GM23338 (cell line): ENCODE measurements around the gene GTF3C5. TPM values are rescaled to one million over a fixed set of nuclear protein-coding genes. Genes with fewer than 3 reads are reported as not detected.

Source experiments
- ATAC-seq: fragments of 200-7000 bp; cut with Tn5 transposase; 3 replicates; pipeline ENCODE4 v1.9.1; 2020
- DNase-seq: peaks from one replicate; pipeline ENCODE4 v3.0.0-alpha.2; 2015; ENCODE audit warnings: low spot score
- H2AFZ ChIP-seq: fragments of 200-600 bp; sonication (generic); 2 replicates; pipeline ENCODE4 v1.8.0; 2016; ENCODE audit warnings: antibody characterized with exemption, mild to moderate bottlenecking, moderate library complexity
- H3F3A ChIP-seq: fragments of 200-600 bp; sonication (generic); replicated peaks from 2 replicates; pipeline ENCODE4 v1.8.0; 2017; ENCODE audit warnings: antibody characterized with exemption, mixed run types, low read depth
- H3K27ac ChIP-seq: fragments of 200-600 bp; sonication (generic); 2 replicates; pipeline ENCODE4 v1.6.1; 2016; ENCODE audit warnings: low read depth
- H3K27me3 ChIP-seq: fragments of 200-600 bp; sonication (generic); 2 replicates; pipeline ENCODE4 v1.8.0; 2016; ENCODE audit warnings: mild to moderate bottlenecking, mixed run types, moderate library complexity; ENCODE audit not compliant: insufficient read depth
- H3K36me3 ChIP-seq: fragments of 200-600 bp; sonication (generic); 2 replicates; pipeline ENCODE4 v1.8.0; 2016; ENCODE audit warnings: mild to moderate bottlenecking; ENCODE audit not compliant: insufficient read depth
- H3K4me1 ChIP-seq: fragments of 200-600 bp; sonication (generic); 2 replicates; pipeline ENCODE4 v1.8.0; 2016; ENCODE audit warnings: mild to moderate bottlenecking, moderate library complexity; ENCODE audit not compliant: insufficient read depth
- H3K4me2 ChIP-seq: fragments of 200-600 bp; sonication (generic); 2 replicates; pipeline ENCODE4 v1.7.1; 2017; ENCODE audit warnings: mixed run types
- H3K4me3 ChIP-seq: fragments of 200-600 bp; sonication (generic); 2 replicates; pipeline ENCODE4 v1.6.1; 2016; ENCODE audit warnings: mixed run types
- H3K79me2 ChIP-seq: fragments of 200-600 bp; sonication (generic); replicated peaks from 2 replicates; pipeline ENCODE4 v1.8.0; 2017; ENCODE audit warnings: mild to moderate bottlenecking; ENCODE audit not compliant: insufficient read depth
- H3K9me2 ChIP-seq: fragments of 200-600 bp; sonication (generic); 2 replicates; pipeline ENCODE4 v1.8.0; 2017; ENCODE audit not compliant: insufficient read depth
- H4K20me1 ChIP-seq: fragments of 200-600 bp; sonication (generic); replicated peaks from 2 replicates; pipeline ENCODE4 v1.8.0; 2017; ENCODE audit warnings: mild to moderate bottlenecking; ENCODE audit not compliant: insufficient read depth
- H3K27ac Mint-ChIP-seq: 2 replicates; pipeline ENCODE4 v1.8.0; 2020; ENCODE audit warnings: inconsistent platforms, mild to moderate bottlenecking, moderate library complexity, mixed read lengths
- H3K27me3 Mint-ChIP-seq: 3 replicates; pipeline ENCODE4 v1.8.0; 2022; ENCODE audit warnings: low read depth, mild to moderate bottlenecking, moderate library complexity, mixed read lengths, inconsistent platforms; ENCODE audit not compliant: insufficient read depth, poor library complexity
- H3K36me3 Mint-ChIP-seq: 3 replicates; pipeline ENCODE4 v1.8.0; 2021; ENCODE audit warnings: low read depth, mild to moderate bottlenecking, inconsistent platforms, moderate library complexity, mixed read lengths
- H3K4me1 Mint-ChIP-seq: 3 replicates; pipeline ENCODE4 v1.8.0; 2020; ENCODE audit warnings: mild to moderate bottlenecking, inconsistent platforms, mixed read lengths
- H3K4me3 Mint-ChIP-seq: 3 replicates; pipeline ENCODE4 v1.8.0; 2021; ENCODE audit warnings: moderate library complexity, mild to moderate bottlenecking, inconsistent platforms, mixed read lengths
- H3K9me3 Mint-ChIP-seq: 3 replicates; pipeline ENCODE4 v1.8.0; 2020; ENCODE audit warnings: moderate library complexity, mild to moderate bottlenecking, inconsistent platforms, mixed read lengths
- CREB1 ChIP-seq: fragments of 250-450 bp; sonication (Bioruptor Pico); IDR thresholded peaks from 2 replicates; pipeline ENCODE4 v1.5.0; 2020; ENCODE audit warnings: low read depth, mild to moderate bottlenecking, moderate library complexity
- CTCF ChIP-seq, 2 experiments: fragments of 200-600 bp in 1 of 2; sonication (generic) in 1 of 2; conservative IDR thresholded peaks; 2 replicates each; pipeline versions ENCODE4 v1.5.1 to v1.6.1; 2016 to 2017; ENCODE audit warnings: antibody characterized with exemption in 2 of 2, low read depth in 2 of 2, mild to moderate bottlenecking in 2 of 2, moderate library complexity in 1 of 2
- EZH2 ChIP-seq: fragments of 200-600 bp; sonication (generic); IDR thresholded peaks from one replicate; pipeline ENCODE4 v1.8.0; 2017; ENCODE audit warnings: antibody characterized with exemption, mild to moderate bottlenecking, low read depth; ENCODE audit not compliant: unreplicated experiment
- EZH2phosphoT487 ChIP-seq: fragments of 200-600 bp; sonication (generic); IDR thresholded peaks from one replicate; pipeline ENCODE4 v1.8.1; 2018; ENCODE audit warnings: antibody characterized with exemption; ENCODE audit not compliant: unreplicated experiment
- JUNB ChIP-seq: IDR thresholded peaks from one replicate; pipeline ENCODE4 v1.6.1; 2016; ENCODE audit warnings: antibody characterized with exemption; ENCODE audit not compliant: unreplicated experiment
- NANOG ChIP-seq: IDR thresholded peaks from 2 replicates; pipeline ENCODE4 v1.6.1; 2016; ENCODE audit warnings: antibody characterized with exemption, borderline replicate concordance
- POLR2AphosphoS5 ChIP-seq: IDR thresholded peaks from 2 replicates; pipeline ENCODE4 v1.6.1; 2016; ENCODE audit warnings: antibody characterized with exemption, low read depth
- REST ChIP-seq: IDR thresholded peaks from one replicate; pipeline ENCODE4 v1.6.1; 2018; ENCODE audit warnings: antibody characterized with exemption; ENCODE audit not compliant: unreplicated experiment
- STAT1 ChIP-seq: IDR thresholded peaks from one replicate; pipeline ENCODE4 v1.6.1; 2016; ENCODE audit warnings: antibody characterized with exemption; ENCODE audit not compliant: unreplicated experiment
- ZNF114 ChIP-seq: fragments of 250-450 bp; sonication (Bioruptor Pico); IDR thresholded peaks from 2 replicates; pipeline ENCODE4 v1.5.0; 2020; ENCODE audit warnings: mild to moderate bottlenecking, moderate library complexity
- ZNF331 ChIP-seq: fragments of 250-450 bp; sonication (Bioruptor Pico); IDR thresholded peaks from 2 replicates; pipeline ENCODE4 v1.5.0; 2020; ENCODE audit warnings: low read depth, mild to moderate bottlenecking, moderate library complexity
- ZNF462 ChIP-seq: fragments of 250-450 bp; sonication (Bioruptor Pico); IDR thresholded peaks from 2 replicates; pipeline ENCODE4 v1.5.0; 2020; ENCODE audit warnings: mild to moderate bottlenecking, moderate library complexity
- polyA plus RNA-seq: library from polyadenylated mRNA; unstranded; fragments of >200 nt; fragmentation: Nextera tagmentation; extraction: Ambion mirVana; gene quantifications from 2 replicates; pipeline ENCODE4 v1.2.1, GENCODE V29; 2016
- total RNA-seq: library from RNA; depleted of rRNA; stranded (reverse); fragments of >200 nt; shearing (Covaris generic); gene quantifications from 2 replicates; pipeline ENCODE4 v1.2.3, GENCODE V29; 2014
- TF ChIP-seq, protein P1 (sequence below): IDR thresholded peaks from 2 replicates; pipeline ENCODE4 v1.6.1; 2016; ENCODE audit warnings: antibody characterized with exemption

GTF3C5 gene
- total and polyA plus RNA-seq, 2 experiments from 2014 or later = 46.0 to 78.8 TPM

DNA sequence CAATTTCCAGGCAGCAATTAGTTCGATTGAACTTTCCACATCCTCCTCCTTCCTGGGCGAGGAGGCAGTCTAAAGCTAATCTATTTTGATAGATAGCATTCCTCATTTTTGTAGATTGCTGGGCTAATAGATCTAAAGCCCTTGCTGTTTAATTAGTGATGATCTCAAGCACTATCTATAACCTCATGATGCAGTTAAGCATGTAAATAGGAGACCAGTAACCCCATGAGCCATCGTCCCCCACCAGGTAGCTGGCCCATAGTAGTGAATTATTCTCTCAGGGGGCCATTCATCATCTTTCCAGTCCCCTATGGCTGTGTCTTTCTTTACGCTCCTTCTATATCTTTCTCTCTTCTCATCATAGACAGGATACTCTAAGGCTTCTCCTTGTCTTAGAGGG lies 45.9 kb downstream of the GTF3C5 start:
- H3K4me2 ChIP-seq = no peak overlapping the region
- TF ChIP-seq, protein P1, sequence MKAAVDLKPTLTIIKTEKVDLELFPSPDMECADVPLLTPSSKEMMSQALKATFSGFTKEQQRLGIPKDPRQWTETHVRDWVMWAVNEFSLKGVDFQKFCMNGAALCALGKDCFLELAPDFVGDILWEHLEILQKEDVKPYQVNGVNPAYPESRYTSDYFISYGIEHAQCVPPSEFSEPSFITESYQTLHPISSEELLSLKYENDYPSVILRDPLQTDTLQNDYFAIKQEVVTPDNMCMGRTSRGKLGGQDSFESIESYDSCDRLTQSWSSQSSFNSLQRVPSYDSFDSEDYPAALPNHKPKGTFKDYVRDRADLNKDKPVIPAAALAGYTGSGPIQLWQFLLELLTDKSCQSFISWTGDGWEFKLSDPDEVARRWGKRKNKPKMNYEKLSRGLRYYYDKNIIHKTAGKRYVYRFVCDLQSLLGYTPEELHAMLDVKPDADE = no peak
- TF ChIP-seq ZNF331 (CRISPR knock-in tag) = no peak
- no peak for TF ChIP-seq STAT1
- TF ChIP-seq CTCF (conservative IDR thresholded peaks at IDR 0.05; ENCODE audit: low read depth in 2 of 2) = no peak
- no peak for TF ChIP-seq ZNF114
- TF ChIP-seq POLR2AphosphoS5 = no peak
- TF ChIP-seq REST = no peak
- TF ChIP-seq ZNF462 (CRISPR knock-in tag) = no peak
- TF ChIP-seq EZH2 = no peak
- TF ChIP-seq CREB1 (CRISPR knock-in tag) = no peak
- no peak for TF ChIP-seq JUNB
- no peak for TF ChIP-seq EZH2phosphoT487
- no peak for TF ChIP-seq NANOG
- H3K36me3 Mint-ChIP-seq = peaks cover 3% of the 10 kb centered on the region; the same call in 2 of the 3 replicates
- H3K79me2 ChIP-seq = no peaks in the 10 kb centered on the region
- H3K4me3 Mint-ChIP-seq = no peak overlapping the region
- no peak overlapping the region for H3K27ac ChIP-seq
- H3K4me1 Mint-ChIP-seq = peaks cover 11% of the 10 kb centered on the region
- ATAC-seq (no peak), DNase-seq (no peak)
- H3K27me3 ChIP-seq = no peaks in the 10 kb centered on the region
- no peaks in the 10 kb centered on the region for H3F3A ChIP-seq
- no peaks in the 10 kb centered on the region; the same call in 1 of the 2 replicates for H4K20me1 ChIP-seq
- H3K9me3 Mint-ChIP-seq = no peaks in the 10 kb centered on the region; the same call in 2 of the 3 replicates
- H3K36me3 ChIP-seq = no peaks in the 10 kb centered on the region
- no peaks in the 10 kb centered on the region for H3K9me2 ChIP-seq
- no peak overlapping the region for H2AFZ ChIP-seq
- H3K27ac Mint-ChIP-seq = no peak overlapping the region
- H3K4me1 ChIP-seq = no peaks in the 10 kb centered on the region; the same call in 1 of the 2 replicates
- no peak overlapping the region for H3K4me3 ChIP-seq
- H3K27me3 Mint-ChIP-seq = peaks cover 13% of the 10 kb centered on the region
